ENCODE measurements around the gene SNX25.

Gene SNX25

DNA sequence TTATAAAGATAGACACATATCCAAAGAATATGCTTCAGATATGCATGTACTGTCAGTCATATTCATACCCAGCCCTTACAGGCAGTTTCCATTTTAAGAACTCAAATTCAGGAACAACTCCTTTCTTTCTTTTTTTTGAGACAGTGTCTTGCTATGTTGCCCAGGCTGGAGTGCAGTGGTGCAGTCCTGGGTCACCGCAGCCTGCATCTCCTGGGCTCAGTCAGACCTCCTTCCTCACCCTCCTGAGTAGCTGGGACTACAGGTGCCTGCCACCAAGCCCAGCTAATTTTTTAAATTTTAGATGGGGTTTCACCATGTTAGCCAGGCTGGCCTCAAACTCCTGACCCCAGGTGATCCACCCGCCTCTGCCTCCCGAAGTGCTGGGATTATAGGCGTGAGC is 34.5 kb downstream of the SNX25 start:
- Histone ChIP-seq H3K4me3 (ENCODE audit: insufficient read depth, low read depth, low read length) (no peak overlapping the region), H3K27me3 (ENCODE audit: control insufficient read depth, insufficient read depth, low read length, poor library complexity, severe bottlenecking) (no peaks in the 10 kb centered on the region), H3K27ac (ENCODE audit: insufficient read depth, low read depth, low read length, poor library complexity, severe bottlenecking) (no peak overlapping the region), H3K4me1 (ENCODE audit: control insufficient read depth, insufficient read depth, low read length) (no peaks in the 10 kb centered on the region), H3K9me3 (ENCODE audit: control insufficient read depth, low read length) (no peaks in the 10 kb centered on the region), H3K36me3 (ENCODE audit: control insufficient read depth, insufficient read depth, low read length) (peaks cover 1% of the 10 kb centered on the region)
- 90 to 99% methylated on average over 4 of the region's 4 CpGs for WGBS, 2 experiments

DNA sequence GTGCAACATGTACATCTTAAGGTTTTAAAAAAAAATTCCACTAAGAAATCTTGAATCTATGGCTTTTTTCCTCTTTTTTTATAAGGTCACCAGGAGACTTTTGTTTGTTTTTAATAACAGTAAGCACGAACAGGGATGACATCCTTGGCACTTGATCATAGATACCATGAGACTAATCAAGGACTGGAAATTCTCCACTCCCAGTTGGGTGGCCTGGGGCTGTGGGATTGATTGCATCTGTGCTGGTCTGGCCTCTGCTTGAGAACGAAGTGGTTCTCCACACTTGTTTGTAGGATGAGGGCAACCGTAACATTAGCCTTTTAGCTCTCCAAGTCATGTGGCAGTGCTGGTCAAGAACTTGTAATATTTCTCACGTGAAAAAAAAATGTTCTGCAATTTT is 35.4 kb downstream of the SNX25 start:
- no peak overlapping the region for H3K4me3 ChIP-seq (ENCODE audit: insufficient read depth, low read depth, low read length)
- 90 to 91% methylated on average over 4 of the region's 4 CpGs for WGBS, 2 experiments
- H3K4me1 ChIP-seq (ENCODE audit: control insufficient read depth, insufficient read depth, low read length): no peaks in the 10 kb centered on the region
- H3K36me3 ChIP-seq (ENCODE audit: control insufficient read depth, insufficient read depth, low read length): no peaks in the 10 kb centered on the region
- no peaks in the 10 kb centered on the region for H3K27me3 ChIP-seq (ENCODE audit: control insufficient read depth, insufficient read depth, low read length, poor library complexity, severe bottlenecking)
- H3K27ac ChIP-seq (ENCODE audit: insufficient read depth, low read depth, low read length, poor library complexity, severe bottlenecking): no peak overlapping the region
- H3K9me3 ChIP-seq (ENCODE audit: control insufficient read depth, low read length): no peaks in the 10 kb centered on the region

DNA sequence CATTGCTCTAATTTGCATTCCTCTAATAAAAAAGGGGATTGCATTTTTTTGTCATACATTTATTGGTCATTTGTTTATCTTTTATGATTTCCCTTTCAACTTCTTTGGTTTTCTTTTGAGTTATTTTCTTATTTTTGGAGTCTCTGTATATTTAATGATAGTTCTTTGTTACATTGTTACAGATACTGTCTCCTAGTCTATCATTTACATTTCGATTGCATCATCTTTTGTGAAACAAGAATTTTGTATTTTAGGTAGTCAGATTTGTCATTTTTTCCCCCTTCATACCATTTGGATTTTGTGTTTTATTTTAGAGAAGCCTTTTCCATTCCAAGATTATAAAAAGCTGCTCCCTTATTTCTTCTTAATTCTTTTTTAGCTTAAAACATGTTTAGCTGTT is 37.1 kb downstream of the SNX25 start:
- no peaks in the 10 kb centered on the region for H3K27me3 ChIP-seq (ENCODE audit: control insufficient read depth, insufficient read depth, low read length, poor library complexity, severe bottlenecking)
- no peaks in the 10 kb centered on the region for H3K36me3 ChIP-seq (ENCODE audit: control insufficient read depth, insufficient read depth, low read length)
- H3K27ac ChIP-seq (ENCODE audit: insufficient read depth, low read depth, low read length, poor library complexity, severe bottlenecking): no peak overlapping the region
- no peaks in the 10 kb centered on the region for H3K9me3 ChIP-seq (ENCODE audit: control insufficient read depth, low read length)
- no peak overlapping the region for H3K4me3 ChIP-seq (ENCODE audit: insufficient read depth, low read depth, low read length)
- H3K4me1 ChIP-seq (ENCODE audit: control insufficient read depth, insufficient read depth, low read length): no peaks in the 10 kb centered on the region
- 100% methylated on average over 1 of the region's 1 CpG; no CpG with 5 or more reads in 1 of the 2 experiments for WGBS, 2 experiments

DNA sequence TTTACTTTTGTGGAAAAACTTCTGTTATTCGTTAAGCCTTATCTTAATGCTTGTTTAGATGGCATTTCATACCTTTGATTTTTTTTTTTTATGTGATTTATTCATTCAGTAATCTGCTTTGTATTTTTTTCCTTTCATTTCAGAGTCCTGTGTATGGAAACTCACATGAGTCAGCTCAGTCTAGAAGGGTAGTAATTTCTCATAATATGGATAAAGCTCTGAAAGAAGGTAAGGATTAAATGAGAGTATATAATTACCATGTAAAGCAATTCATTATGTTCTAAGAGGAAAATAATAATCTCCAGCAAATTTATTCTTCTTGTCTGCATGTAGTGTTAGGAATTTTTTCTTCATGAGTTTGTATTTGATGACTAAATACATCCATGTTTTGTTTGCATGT is 37.8 kb downstream of the SNX25 start:
- no peaks in the 10 kb centered on the region for H3K9me3 ChIP-seq (ENCODE audit: control insufficient read depth, low read length)
- WGBS, 2 experiments: 100% methylated on average over 1 of the region's 1 CpG; no CpG with 5 or more reads in 1 of the 2 experiments
- no peaks in the 10 kb centered on the region for H3K4me1 ChIP-seq (ENCODE audit: control insufficient read depth, insufficient read depth, low read length)
- no peak overlapping the region for H3K27ac ChIP-seq (ENCODE audit: insufficient read depth, low read depth, low read length, poor library complexity, severe bottlenecking)
- H3K4me3 ChIP-seq (ENCODE audit: insufficient read depth, low read depth, low read length): no peak overlapping the region
- no peaks in the 10 kb centered on the region for H3K36me3 ChIP-seq (ENCODE audit: control insufficient read depth, insufficient read depth, low read length)
- H3K27me3 ChIP-seq (ENCODE audit: control insufficient read depth, insufficient read depth, low read length, poor library complexity, severe bottlenecking): no peaks in the 10 kb centered on the region

DNA sequence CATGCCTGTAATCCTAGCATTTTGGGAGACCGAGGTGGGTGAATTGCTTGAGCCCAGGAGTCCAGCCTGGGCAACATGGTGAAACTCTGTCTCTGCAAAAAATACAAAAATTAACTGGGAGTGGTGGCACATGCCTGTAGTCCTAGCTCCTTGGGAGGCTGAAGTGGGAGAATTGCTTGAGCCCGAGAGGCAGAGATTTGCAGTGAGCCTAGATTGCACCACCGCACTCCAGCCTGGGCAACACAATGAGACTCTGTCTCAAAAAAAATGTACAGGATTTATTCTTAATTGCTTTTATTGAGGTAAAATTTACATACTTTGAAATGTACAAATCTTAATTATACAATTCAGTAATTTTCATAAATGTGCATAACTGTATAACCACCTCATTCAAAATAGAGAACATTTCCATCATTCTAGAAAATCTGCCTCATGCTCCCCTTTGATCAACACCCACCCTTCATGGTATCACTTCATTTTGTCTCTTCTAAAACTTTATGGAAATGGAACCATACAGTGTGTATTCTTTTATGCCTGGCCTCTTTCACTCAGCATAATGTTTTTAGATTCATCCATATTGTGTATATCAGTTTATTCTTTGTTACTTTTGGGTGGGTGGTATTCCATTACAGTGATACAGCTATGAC is 39.1 kb downstream of the SNX25 start:
- Histone ChIP-seq H3K36me3 (ENCODE audit: control insufficient read depth, insufficient read depth, low read length) (no peaks in the 10 kb centered on the region), H3K4me3 (ENCODE audit: insufficient read depth, low read depth, low read length) (no peak overlapping the region), H3K4me1 (ENCODE audit: control insufficient read depth, insufficient read depth, low read length) (no peaks in the 10 kb centered on the region), H3K9me3 (ENCODE audit: control insufficient read depth, low read length) (no peaks in the 10 kb centered on the region), H3K27me3 (ENCODE audit: control insufficient read depth, insufficient read depth, low read length, poor library complexity, severe bottlenecking) (no peaks in the 10 kb centered on the region), H3K27ac (ENCODE audit: insufficient read depth, low read depth, low read length, poor library complexity, severe bottlenecking) (no peak overlapping the region)
- WGBS, 2 experiments: 94 to 95% methylated on average over 3 of the region's 3 CpGs

DNA sequence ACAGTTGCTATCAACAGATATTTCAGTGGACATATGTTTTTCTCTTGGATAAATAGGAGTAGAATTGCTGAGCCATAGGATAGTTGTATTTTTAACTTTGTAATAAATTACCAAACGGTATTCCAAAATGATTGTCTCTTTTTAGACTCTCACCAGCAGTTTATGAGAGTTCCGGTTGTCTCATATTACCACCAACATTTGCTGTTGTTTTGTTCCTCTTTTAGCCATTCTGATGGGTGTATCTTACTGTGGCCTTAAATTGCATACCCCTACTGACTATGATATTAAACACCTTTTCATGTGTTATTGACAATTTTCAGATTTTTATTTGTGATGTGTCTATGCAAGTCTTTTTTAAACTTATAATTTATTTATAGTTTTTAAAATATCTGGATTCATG is 39.7 kb downstream of the SNX25 start:
- Histone ChIP-seq H3K36me3 (ENCODE audit: control insufficient read depth, insufficient read depth, low read length) (no peaks in the 10 kb centered on the region), H3K27me3 (ENCODE audit: control insufficient read depth, insufficient read depth, low read length, poor library complexity, severe bottlenecking) (no peaks in the 10 kb centered on the region), H3K9me3 (ENCODE audit: control insufficient read depth, low read length) (no peaks in the 10 kb centered on the region), H3K4me1 (ENCODE audit: control insufficient read depth, insufficient read depth, low read length) (no peaks in the 10 kb centered on the region), H3K27ac (ENCODE audit: insufficient read depth, low read depth, low read length, poor library complexity, severe bottlenecking) (no peak overlapping the region), H3K4me3 (ENCODE audit: insufficient read depth, low read depth, low read length) (no peak overlapping the region)
- 96 to 100% methylated on average over 2 of the region's 2 CpGs for WGBS, 2 experiments

DNA sequence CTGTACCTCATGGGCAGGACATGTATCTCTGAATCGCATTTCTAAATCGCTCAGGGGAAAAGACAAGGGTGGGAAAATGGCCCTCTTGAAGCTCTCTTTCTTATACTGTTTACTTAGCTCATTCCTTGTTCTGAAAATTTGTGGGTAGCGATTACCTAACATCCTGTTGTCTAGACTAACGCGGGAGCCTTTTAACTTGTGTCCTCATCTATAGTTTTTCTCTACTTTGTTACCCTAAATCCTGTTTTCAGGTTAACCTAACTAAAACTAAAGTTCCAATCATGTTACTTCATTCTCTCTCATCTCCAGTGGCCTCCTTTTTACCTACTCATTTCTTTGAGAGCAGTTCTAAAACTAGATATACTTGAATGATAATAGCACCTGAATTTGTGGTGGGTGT is 45.0 kb downstream of the SNX25 start:
- no peaks in the 10 kb centered on the region for H3K4me1 ChIP-seq (ENCODE audit: control insufficient read depth, insufficient read depth, low read length)
- 90 to 93% methylated on average over 5 of the region's 5 CpGs for WGBS, 2 experiments
- H3K27ac ChIP-seq (ENCODE audit: insufficient read depth, low read depth, low read length, poor library complexity, severe bottlenecking): no peak overlapping the region
- no peak overlapping the region for H3K4me3 ChIP-seq (ENCODE audit: insufficient read depth, low read depth, low read length)
- no peaks in the 10 kb centered on the region for H3K36me3 ChIP-seq (ENCODE audit: control insufficient read depth, insufficient read depth, low read length)
- H3K9me3 ChIP-seq (ENCODE audit: control insufficient read depth, low read length): no peaks in the 10 kb centered on the region
- no peaks in the 10 kb centered on the region for H3K27me3 ChIP-seq (ENCODE audit: control insufficient read depth, insufficient read depth, low read length, poor library complexity, severe bottlenecking)

DNA sequence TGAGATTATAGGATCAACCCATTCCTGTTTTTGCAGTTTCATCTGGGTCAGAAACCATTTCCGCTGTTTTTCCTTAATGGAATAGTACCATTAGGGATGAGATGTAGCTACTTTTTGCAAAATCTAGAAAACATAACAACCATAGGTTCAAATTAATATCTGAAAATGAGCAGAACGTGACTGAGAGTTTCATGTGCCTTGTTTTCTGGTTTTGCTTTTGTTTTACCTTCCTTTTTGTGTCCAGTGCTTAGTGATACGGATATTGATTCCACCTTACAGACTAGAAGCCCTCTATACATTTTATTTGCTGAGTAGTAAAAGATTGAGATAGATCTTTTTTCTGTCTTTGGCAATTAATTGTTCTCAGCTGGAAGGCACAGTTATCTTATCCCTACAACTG is 46.5 kb downstream of the SNX25 start:
- H3K9me3 ChIP-seq (ENCODE audit: control insufficient read depth, low read length): no peaks in the 10 kb centered on the region
- H3K27me3 ChIP-seq (ENCODE audit: control insufficient read depth, insufficient read depth, low read length, poor library complexity, severe bottlenecking): no peaks in the 10 kb centered on the region
- H3K4me1 ChIP-seq (ENCODE audit: control insufficient read depth, insufficient read depth, low read length): no peaks in the 10 kb centered on the region
- no peaks in the 10 kb centered on the region for H3K36me3 ChIP-seq (ENCODE audit: control insufficient read depth, insufficient read depth, low read length)
- no peak overlapping the region for H3K27ac ChIP-seq (ENCODE audit: insufficient read depth, low read depth, low read length, poor library complexity, severe bottlenecking)
- 94 to 96% methylated on average over 2 to 3 of the region's 3 CpGs for WGBS, 2 experiments
- no peak overlapping the region for H3K4me3 ChIP-seq (ENCODE audit: insufficient read depth, low read depth, low read length)

DNA sequence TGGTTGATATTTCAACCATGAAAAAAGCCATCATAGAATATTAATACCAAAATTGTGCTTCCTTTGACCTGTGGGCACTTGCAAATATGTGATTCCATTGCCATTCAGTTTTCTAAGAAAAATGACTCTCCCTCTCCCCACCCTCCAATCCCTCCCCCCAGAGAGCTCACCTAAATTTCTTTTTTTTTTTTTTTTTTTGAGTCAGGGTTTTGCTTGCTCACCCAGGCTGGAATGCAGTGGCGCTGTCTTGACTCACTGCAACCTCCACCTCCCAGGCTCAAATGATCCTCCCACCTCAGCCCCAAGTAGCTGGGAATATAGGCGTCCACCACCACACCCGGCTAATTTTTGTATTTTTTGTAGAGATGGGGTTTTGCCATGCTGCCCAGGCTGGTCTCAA is 47.0 kb downstream of the SNX25 start:
- H3K27ac ChIP-seq (ENCODE audit: insufficient read depth, low read depth, low read length, poor library complexity, severe bottlenecking): no peak overlapping the region
- WGBS, 2 experiments: 82 to 90% methylated on average over 3 of the region's 3 CpGs

DNA sequence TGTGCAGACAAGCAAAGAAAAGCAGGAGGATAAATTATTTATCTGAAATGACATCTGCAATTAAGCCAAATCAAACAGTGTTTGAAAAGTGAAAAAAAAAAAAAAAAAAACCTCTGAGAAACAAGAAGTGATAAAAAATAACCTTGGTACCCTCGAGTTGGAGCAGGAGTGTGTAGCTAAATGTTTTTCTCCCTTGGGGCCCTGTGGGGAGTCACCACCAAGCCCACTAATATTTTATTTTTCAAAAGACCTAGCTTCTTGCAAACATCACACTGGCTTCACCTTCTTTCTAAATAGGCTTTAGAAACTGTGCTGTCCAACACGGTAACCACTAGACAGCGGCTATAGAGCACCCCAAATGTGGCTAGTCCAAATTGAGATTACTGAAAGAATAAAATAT is 47.7 kb downstream of the SNX25 start:
- WGBS, 2 experiments: 94 to 96% methylated on average over 3 of the region's 3 CpGs
- Histone ChIP-seq H3K9me3 (ENCODE audit: control insufficient read depth, low read length) (no peaks in the 10 kb centered on the region), H3K4me3 (ENCODE audit: insufficient read depth, low read depth, low read length) (no peak overlapping the region), H3K27me3 (ENCODE audit: control insufficient read depth, insufficient read depth, low read length, poor library complexity, severe bottlenecking) (no peaks in the 10 kb centered on the region), H3K36me3 (ENCODE audit: control insufficient read depth, insufficient read depth, low read length) (no peaks in the 10 kb centered on the region), H3K4me1 (ENCODE audit: control insufficient read depth, insufficient read depth, low read length) (no peaks in the 10 kb centered on the region), H3K27ac (ENCODE audit: insufficient read depth, low read depth, low read length, poor library complexity, severe bottlenecking) (no peak overlapping the region)

More for the DNA sequence above, 47.0 kb downstream of the SNX25 start:
- no peaks in the 10 kb centered on the region for H3K36me3 ChIP-seq (ENCODE audit: control insufficient read depth, insufficient read depth, low read length)
- no peaks in the 10 kb centered on the region for H3K4me1 ChIP-seq (ENCODE audit: control insufficient read depth, insufficient read depth, low read length)
- no peaks in the 10 kb centered on the region for H3K9me3 ChIP-seq (ENCODE audit: control insufficient read depth, low read length)
- H3K27me3 ChIP-seq (ENCODE audit: control insufficient read depth, insufficient read depth, low read length, poor library complexity, severe bottlenecking): no peaks in the 10 kb centered on the region
- H3K4me3 ChIP-seq (ENCODE audit: insufficient read depth, low read depth, low read length): no peak overlapping the region

DNA sequence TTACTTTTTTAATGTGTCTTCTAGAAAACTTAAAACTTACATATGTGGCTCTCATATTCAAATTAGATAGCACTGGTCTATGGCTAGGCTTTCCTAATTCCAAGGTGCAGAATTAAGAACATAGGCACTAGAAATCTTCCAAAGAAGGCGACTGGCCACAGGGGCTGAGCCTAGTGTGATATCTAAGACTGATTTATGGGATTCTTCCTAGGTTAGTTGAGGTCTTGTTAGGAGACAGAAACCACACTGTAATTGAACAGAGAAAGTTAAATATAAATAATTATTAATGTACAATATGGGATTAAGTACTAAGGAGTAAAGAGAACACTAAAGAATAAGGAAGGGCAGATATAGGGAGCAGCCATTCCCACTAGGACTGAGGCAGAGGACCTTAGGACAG is 48.3 kb downstream of the SNX25 start:
- no peaks in the 10 kb centered on the region for H3K9me3 ChIP-seq (ENCODE audit: control insufficient read depth, low read length)
- no peaks in the 10 kb centered on the region for H3K36me3 ChIP-seq (ENCODE audit: control insufficient read depth, insufficient read depth, low read length)
- WGBS, 2 experiments: 90 to 100% methylated on average over 1 of the region's 1 CpG
- no peak overlapping the region for H3K4me3 ChIP-seq (ENCODE audit: insufficient read depth, low read depth, low read length)
- H3K4me1 ChIP-seq (ENCODE audit: control insufficient read depth, insufficient read depth, low read length): no peaks in the 10 kb centered on the region
- no peak overlapping the region for H3K27ac ChIP-seq (ENCODE audit: insufficient read depth, low read depth, low read length, poor library complexity, severe bottlenecking)
- no peaks in the 10 kb centered on the region for H3K27me3 ChIP-seq (ENCODE audit: control insufficient read depth, insufficient read depth, low read length, poor library complexity, severe bottlenecking)
